HG02870 (cell line): ENCODE results near the gene FLRT2.

Source experiments
- ATAC-seq: cut with Tn5 transposase; IDR thresholded peaks from one replicate; pipeline ENCODE4 v1.9.1; 2021; ENCODE audit warnings: mild to moderate bottlenecking, moderate library complexity; ENCODE audit not compliant: unreplicated experiment

FLRT2 gene

DNA sequence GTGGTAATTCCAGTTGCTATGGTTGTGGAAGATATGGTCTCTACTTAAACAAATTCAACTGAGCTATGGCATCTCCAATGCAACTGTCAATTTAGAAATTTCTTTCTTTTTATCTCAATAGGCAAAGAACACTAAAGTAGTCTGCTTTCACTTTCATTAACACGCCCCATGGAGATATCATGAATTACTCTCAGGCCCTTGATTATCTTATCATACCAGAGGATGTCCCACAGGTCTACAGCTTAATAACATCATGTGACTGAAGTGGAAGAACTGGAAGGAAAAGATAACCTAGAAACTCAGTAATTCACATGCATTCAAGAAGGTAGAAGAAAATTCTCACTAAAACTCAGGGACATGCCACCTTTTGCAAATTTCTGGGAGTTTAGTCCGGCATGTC lies 114.3 kb downstream of the FLRT2 start:
- no peak for ATAC-seq

- ATAC-seq, result no peak
Observed at GRCh38 chr14:85653029-85653428, 123.1 kb downstream of the FLRT2 start.

- ATAC-seq, result no peak
Observed at GRCh38 chr14:85660243-85660922, 130.4 kb downstream of the FLRT2 start.

DNA sequence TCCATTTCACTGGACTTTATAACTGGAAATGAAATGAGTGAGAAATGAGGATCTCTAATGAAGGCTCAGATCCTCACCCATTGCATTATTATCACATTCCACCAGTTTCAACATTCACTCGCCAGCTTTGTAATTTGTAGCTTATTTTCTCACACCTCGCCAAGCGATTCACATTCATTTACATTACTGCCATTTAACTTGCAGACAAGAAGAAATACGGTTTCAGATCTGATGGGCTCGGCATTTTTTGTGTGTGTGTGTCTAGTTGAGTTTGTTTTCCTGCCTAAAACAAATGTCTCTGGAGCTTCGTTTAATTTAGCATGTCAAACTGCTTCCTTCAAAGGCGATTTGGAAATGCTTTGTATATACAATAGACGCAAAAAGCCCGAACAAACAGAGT lies 132.2 kb downstream of the FLRT2 start:
- ATAC-seq, result no peak

DNA sequence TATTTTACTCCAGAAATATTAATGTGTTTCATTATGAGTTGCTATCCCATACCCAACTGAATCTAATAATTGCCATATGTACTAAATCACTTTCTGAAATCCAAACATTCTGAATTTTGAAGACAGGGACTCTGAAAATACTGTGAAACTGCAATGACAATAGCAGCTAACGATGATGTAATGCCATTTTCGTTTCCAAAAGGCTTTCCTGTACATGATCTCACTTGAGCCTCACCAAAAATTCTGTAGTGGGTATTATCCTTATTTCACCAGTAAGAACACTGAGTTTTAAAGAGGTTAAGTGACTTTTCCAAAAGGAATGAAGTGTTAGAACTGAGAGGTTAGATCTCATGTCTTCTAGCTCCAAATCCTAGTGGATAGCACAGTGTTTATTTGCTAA lies 133.3 kb downstream of the FLRT2 start:
- ATAC-seq, result no peak

GRCh38 chr14:85663667-85664066 lies 133.7 kb downstream of the FLRT2 start:
- no peak for ATAC-seq

GRCh38 chr14:85675957-85676356 lies 146.0 kb downstream of the FLRT2 start:
- ATAC-seq, result no peak

- no peak for ATAC-seq
Observed at GRCh38 chr14:85686908-85687307, 157.0 kb downstream of the FLRT2 start.

GRCh38 chr14:85687456-85687855 lies 157.5 kb downstream of the FLRT2 start:
- ATAC-seq, result no peak

DNA sequence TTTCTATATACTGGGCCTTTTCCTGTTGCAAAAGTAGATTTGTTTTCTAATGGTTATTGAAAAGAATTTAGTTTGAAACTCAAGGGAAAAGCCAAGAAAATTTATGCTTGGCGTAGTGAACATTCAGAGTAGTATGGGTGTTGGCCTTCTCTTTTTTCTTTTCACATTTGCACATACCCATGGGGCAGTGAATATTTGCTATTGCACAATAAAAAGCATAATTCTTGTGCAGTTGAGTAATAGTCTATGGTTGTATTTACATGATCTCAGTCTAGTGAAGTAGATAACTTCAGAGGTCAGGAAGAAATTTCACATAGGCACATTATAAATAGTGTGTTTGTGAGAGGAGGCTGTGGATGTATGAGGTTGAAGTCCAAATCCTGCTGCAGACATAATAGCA lies 158.1 kb downstream of the FLRT2 start:
- ATAC-seq, result no peak

DNA sequence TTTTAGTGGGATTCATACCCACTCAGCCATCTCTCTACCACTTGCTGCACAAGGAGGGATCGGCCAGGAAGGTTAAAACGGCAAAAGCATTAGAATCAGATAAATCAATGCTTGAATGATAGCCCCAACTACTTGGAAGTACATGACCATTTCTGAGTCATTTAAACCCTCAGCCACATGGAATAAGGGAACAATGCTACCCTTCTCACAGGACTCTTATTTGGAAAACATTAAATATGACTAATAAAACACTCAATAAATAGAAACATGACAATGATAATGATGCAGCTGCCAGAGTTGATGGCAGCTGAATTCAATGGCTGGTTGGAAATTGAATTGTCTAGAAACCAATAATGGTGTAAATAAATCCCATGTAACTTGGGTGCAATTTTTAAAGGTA lies 165.4 kb downstream of the FLRT2 start:
- no peak for ATAC-seq

DNA sequence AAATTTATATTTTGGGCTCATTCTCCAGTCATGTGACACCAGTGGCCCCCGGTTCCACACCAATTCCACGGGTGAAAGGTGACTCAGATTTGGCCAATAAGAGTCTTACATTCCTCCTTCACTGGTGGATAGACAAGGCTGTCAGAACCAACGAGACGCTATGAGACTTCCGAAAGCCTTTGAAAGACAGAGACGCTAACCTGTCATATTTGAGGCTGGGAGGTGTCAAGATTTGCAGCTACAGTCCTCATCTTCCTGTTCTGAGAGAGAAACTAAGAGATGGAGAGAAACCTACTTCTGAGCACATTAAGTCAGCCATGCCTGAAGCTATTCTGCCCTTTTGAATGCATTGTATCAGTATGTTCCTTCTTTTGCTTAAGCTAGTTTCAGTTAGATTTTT lies 171.2 kb downstream of the FLRT2 start:
- no peak for ATAC-seq

DNA sequence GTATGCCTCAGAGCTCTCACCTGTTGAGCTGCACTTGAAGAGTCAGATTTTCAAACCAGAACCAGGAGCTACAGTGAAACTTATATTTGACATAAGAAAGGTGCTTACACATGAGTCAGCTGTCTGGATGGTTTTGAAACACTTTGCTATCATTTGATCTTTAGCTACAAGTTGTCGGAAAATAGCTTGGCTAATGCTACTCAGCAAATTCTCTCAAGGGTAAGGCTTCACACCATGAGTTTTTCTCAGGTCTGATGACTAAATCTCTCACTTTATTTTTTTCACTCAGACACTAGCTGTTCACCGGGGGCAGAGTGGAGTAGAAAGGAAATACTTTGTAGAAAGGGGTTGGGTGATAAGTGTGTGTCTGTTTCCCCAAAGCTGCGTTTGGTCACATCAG lies 171.8 kb downstream of the FLRT2 start:
- no peak for ATAC-seq

GRCh38 chr14:85702191-85702590 lies 172.2 kb downstream of the FLRT2 start:
- no peak for ATAC-seq

DNA sequence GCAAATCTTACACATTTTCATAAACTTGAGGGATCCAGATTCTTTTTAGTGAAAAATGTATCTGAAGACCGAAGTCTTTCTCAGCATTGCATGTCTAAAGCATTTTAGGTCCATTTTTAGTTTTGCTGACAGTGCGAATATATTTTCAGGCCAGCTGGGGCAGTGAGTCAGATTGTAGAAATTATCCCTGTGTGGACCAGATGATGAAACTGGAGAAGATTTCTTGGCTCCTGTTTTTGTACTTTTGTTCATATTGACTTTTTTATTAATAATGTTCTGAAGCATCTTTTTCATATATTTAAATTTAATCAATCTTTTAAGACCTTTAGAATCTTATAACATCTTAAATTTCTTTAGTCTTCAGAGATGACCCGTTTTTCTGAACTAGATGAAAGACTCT lies 173.1 kb downstream of the FLRT2 start:
- no peak for ATAC-seq
